ENCODE measurements around the gene NALCN.

NALCN gene

DNA sequence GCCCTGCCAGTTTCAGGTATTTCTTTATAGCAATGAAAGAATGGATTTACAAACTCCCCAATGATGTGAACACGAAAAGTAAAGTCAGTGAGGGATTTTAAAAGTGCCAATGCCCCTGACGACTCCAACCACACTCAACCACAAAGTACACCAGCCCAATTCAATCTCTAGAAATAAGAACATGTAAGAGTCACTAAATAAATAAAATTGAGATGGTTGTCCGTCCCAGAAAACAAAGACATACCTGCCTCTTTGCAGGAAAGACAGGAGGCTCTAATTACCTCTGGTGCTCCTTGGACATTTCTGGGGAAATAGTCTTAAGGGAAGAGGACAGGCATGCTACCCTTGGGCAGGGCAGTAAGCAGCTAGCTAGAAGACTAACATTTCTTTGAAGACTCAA, 55.8 kb downstream of the NALCN start:
- POLR2A ChIA-PET (ENCODE audit: low non-redundant PET) = no interaction called here
- CTCF ChIA-PET = interaction anchor here (0.6 kb wide), 1 partner anchor 140 kb away, joined by 6 read pairs; no protein-coding TSS in a partner anchor
- no peak for TF ChIP-seq CTCF (conservative IDR thresholded peaks at IDR 0.05; ENCODE audit: low read depth)
- DNase-seq (ENCODE audit: low spot score) = no peak
- no peak overlapping the region for H3K27ac ChIP-seq

DNA sequence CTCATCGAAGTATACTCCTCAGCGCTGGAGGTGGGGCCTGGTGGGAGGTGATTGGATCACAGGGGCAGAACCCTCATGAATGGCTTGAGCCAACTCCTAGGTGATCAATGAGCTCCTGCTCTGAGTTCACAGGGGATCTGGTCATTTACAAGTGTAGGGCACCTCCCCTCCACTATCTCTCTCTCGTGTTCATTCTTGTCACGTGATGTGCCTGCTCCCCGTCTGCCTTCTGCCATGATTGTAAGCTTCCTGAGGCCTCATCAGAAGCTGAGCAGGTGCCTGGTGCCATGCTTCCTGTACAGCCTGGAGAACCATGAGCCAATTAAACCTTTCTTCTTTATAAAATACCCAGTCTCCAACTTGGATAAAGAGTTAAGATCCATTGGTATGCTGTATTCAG, 61.4 kb downstream of the NALCN start:
- TF ChIP-seq CTCF (conservative IDR thresholded peaks at IDR 0.05; ENCODE audit: low read depth) = no peak
- DNase-seq (ENCODE audit: low spot score) = no peak
- POLR2A ChIA-PET (ENCODE audit: low non-redundant PET) = no interaction called here
- CTCF ChIA-PET = no interaction called here
- no peak overlapping the region for H3K27ac ChIP-seq

GRCh38 chr13:101346942-101347728, 69.2 kb downstream of the NALCN start:
- TF ChIP-seq CTCF (conservative IDR thresholded peaks at IDR 0.05; ENCODE audit: low read depth) = no peak
- POLR2A ChIA-PET (ENCODE audit: low non-redundant PET) = no interaction called here
- CTCF ChIA-PET = interaction anchor here (1.3 kb wide), 1 partner anchor 15 kb away, joined by 4 read pairs; no protein-coding TSS in a partner anchor
- no peak for DNase-seq (ENCODE audit: low spot score)
- H3K27ac ChIP-seq = no peak overlapping the region

DNA sequence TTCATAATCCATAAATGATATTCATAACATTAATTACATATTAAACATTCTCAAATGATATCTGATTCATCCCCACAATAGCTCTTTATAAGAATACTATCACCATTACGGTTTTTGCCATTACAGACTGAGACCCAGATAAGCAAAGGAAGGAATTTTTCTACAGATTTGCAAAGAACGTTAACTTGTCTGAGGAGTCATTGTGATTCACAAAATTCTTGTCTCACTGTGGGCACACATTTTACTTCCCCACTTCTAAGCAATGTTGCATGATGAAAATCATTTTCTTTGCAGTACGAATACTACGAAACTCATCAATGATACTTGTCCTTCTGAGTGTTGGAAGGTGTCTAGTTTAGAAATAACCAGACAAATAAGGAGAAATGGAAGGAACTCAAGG, 70.1 kb downstream of the NALCN start:
- H3K27ac ChIP-seq = no peak overlapping the region
- no peak for TF ChIP-seq CTCF (conservative IDR thresholded peaks at IDR 0.05; ENCODE audit: low read depth)
- no peak for DNase-seq (ENCODE audit: low spot score)
- CTCF ChIA-PET = interaction anchor here (1.3 kb wide), 1 partner anchor 14 kb away, joined by 4 read pairs; no protein-coding TSS in a partner anchor
- POLR2A ChIA-PET (ENCODE audit: low non-redundant PET) = no interaction called here

DNA sequence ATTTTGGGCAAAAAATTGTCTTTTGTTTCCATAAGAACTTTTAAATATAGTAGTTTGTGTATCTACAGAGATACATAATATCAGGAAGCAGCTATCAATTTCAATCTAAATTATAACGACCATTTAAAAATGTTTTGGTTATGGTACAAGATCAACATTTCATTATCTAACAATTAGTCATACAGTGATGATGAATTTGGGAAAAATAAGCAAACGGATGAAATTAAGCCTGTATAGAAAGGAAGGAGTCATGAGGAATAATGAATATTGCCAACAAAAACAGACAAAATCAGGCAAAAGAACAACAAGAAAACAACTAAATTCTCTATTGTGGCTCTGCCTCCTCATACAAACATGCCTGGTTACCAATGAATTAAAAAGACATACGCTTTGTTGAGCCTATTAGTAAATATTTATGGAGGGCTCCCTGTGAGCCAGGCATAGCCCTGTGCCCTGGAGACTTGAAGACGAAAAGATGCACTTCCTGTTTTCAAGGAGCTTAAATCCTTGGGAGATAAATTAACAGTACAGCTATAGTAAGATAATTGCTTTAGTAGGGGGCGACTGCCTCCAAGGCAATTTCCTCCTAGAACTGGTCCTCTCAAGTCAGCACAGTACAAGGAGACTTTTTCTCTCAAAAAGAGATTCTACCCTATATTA, 73.0 kb downstream of the NALCN start:
- ChIA-PET CTCF (interaction anchor here (0.5 to 1.1 kb wide), 4 partner anchors 13 to 199 kb away, joined by 3 to 6 read pairs (median 4); no protein-coding TSS in a partner anchor), POLR2A (ENCODE audit: low non-redundant PET) (no interaction called here)
- H3K27ac ChIP-seq = no peak overlapping the region
- TF ChIP-seq CTCF (conservative IDR thresholded peaks at IDR 0.05; ENCODE audit: low read depth) = no peak
- DNase-seq (ENCODE audit: low spot score) = no peak

DNA sequence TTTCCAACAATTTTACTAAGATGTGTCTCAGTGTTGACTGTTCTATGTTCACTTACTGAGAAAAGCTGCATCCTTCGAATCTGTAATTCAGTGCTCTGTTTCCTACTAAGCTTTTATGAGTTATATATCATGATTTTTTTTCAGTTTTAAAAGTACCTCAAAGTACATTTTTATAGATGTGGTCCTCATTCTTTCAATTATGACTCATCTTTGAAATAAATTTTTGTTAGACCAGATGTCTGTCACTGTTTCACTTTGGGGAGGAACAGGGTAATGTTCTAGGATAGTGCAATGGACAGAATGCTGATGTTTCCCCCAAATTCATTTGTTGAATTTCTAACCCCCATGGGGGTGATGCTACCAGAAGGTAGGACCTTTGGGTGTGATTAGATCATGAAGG, 74.8 kb downstream of the NALCN start:
- CTCF ChIA-PET = no interaction called here
- POLR2A ChIA-PET (ENCODE audit: low non-redundant PET) = no interaction called here
- H3K27ac ChIP-seq = no peak overlapping the region
- DNase-seq (ENCODE audit: low spot score) = no peak
- no peak for TF ChIP-seq CTCF (conservative IDR thresholded peaks at IDR 0.05; ENCODE audit: low read depth)

Measured in RWPE1 (cell line).